Stimulated activated naive CD8-positive, alpha-beta T cell treated with anti-CD3 and anti-CD28 coated beads, Interleukin-15, Interleukin-2, amounts not matched to agents 100 ng/mL and 50 ng/mL, for 24 hours (primary cell): Measurements from ENCODE around the gene B3GNT4.
"Not testable (repeated sequence)": the region's sequence is repeated elsewhere in the genome, so short reads cannot be mapped to it uniquely, and the experiment has no call there.

Experiments
- H3K27ac Mint-ChIP-seq: one replicate; pipeline ENCODE4 v1.8.0; 2021; ENCODE audit warnings: mild to moderate bottlenecking, mixed read lengths
- H3K27me3 Mint-ChIP-seq: one replicate; pipeline ENCODE4 v1.8.0; 2021; ENCODE audit warnings: mixed read lengths
- H3K36me3 Mint-ChIP-seq: one replicate; pipeline ENCODE4 v1.8.0; 2021; ENCODE audit warnings: low read depth, mixed read lengths
- H3K4me1 Mint-ChIP-seq: one replicate; pipeline ENCODE4 v1.8.0; 2021; ENCODE audit warnings: low read depth, mixed read lengths
- H3K4me3 Mint-ChIP-seq: one replicate; pipeline ENCODE4 v1.8.0; 2021; ENCODE audit warnings: mild to moderate bottlenecking, mixed read lengths
- H3K9me3 Mint-ChIP-seq: one replicate; pipeline ENCODE4 v1.8.0; 2021; ENCODE audit warnings: mixed read lengths

Gene B3GNT4

DNA sequence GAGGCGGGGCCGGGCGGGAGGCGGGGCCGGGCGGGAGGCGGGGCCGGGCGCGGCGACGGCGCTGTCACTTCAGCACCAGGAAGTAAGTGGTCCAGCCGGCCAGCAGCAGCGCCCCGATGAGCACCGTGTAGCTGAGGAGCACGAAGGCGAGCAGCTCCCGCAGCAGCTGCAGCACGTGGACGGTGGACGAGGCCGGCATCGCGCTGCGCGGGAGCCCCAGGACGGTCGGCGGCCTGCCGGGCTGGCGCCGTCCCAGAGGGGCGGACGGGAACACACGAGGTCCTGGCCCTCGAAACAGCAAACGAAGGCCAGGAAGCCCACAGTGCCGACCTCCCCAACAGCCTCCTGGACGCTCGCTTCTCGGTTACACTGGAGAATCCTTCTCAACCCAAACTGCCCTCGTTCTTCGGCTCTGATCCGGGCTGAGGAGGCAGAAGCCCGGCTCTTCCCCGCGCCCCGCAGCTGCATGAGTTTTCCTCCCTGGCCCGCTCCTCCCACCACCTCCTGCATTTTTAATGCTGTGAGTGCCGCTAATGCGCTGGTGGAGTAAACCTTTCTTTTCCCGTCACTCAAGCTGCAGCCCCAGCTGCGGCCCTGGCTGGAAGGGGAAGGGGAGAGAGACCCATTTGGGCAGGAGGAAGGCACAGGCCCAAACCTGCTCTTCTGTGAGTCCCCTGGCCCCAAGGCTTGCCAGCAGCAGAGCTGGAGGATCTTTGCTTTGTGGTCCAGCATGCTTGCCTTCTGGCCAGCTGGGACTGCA is 23.0 kb downstream of the B3GNT4 start:
- no peaks in the 10 kb centered on the region for H3K27me3 Mint-ChIP-seq

DNA sequence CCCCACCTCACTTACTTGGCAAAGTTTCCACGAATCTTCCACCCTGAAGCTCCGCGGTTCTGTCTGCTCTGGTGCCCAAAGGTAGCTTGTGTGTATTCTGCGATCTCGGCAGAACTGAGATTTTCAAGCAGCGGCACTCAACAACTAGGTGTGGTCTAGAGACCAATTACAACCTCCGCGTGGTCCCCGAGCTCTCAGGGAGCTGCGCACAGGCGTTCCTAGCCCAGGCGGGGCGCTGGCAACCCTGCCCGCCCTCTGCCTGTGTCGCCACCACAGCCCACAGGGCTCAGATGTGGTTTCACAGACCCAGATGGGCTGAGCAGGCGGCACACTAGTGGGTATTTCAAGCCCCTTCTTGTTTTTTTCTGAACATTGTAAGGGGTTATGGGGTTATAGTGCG is 23.8 kb downstream of the B3GNT4 start:
- Mint-ChIP-seq H3K4me1 (peaks cover 41% of the 10 kb centered on the region), H3K36me3 (peaks cover 29% of the 10 kb centered on the region), H3K27me3 (no peaks in the 10 kb centered on the region), H3K9me3 (no peaks in the 10 kb centered on the region), H3K4me3 (peak overlapping the region; percentile 89), H3K27ac (peak overlapping the region; percentile 60)

More for the DNA sequence above, 23.0 kb downstream of the B3GNT4 start:
- Mint-ChIP-seq H3K4me1 (peaks cover 47% of the 10 kb centered on the region), H3K36me3 (peaks cover 30% of the 10 kb centered on the region), H3K9me3 (no peaks in the 10 kb centered on the region), H3K27ac (no peak overlapping the region), H3K4me3 (peak overlapping the region; percentile 89)

DNA sequence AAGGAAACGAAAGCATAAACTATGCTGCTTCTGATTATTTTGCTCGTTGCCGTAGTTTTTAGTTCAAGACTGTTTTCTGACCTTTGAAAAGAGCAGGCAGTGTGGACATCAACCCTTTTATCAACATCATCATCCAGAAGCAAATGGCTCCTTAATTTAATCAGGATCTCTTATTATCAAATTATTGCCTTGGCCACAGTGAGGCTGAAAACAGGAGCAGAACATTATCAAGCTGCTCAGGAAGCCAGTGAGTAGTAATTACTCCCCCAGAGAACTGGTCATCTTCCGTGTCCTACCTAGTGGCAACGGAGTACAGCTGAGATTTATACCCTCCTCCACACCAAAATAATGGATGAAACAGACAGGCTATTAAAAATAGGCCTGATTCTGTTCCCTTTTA is 24.6 kb downstream of the B3GNT4 start:
- no peak overlapping the region for H3K27ac Mint-ChIP-seq
- H3K4me3 Mint-ChIP-seq, result peak overlapping the region; percentile 47
- peaks cover 31% of the 10 kb centered on the region for H3K36me3 Mint-ChIP-seq
- no peaks in the 10 kb centered on the region for H3K9me3 Mint-ChIP-seq
- peaks cover 37% of the 10 kb centered on the region for H3K4me1 Mint-ChIP-seq
- H3K27me3 Mint-ChIP-seq, result no peaks in the 10 kb centered on the region

DNA sequence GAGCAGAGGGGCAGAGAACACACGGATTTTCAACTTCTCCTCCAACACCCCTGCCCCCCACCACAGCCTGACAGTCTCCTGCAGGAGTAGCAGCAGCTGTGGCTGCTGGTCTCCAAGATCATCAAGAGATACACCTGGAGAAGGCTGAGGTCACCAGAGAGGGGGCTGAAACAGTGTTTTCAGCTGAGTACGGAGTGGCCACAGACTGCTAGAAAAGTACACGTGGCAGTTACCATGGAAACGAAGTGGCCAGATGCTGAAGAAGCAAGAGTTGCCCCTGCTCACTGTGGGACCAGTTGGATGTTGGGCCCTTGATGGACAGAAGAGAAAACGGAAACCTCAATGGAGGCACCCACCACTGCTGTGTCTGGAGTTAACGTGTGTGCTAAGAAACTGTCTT is 27.3 kb downstream of the B3GNT4 start:
- Mint-ChIP-seq H3K27ac (no peak overlapping the region), H3K4me3 (no peak overlapping the region), H3K4me1 (peaks cover 21% of the 10 kb centered on the region), H3K36me3 (peaks cover 36% of the 10 kb centered on the region), H3K9me3 (no peaks in the 10 kb centered on the region), H3K27me3 (no peaks in the 10 kb centered on the region)

DNA sequence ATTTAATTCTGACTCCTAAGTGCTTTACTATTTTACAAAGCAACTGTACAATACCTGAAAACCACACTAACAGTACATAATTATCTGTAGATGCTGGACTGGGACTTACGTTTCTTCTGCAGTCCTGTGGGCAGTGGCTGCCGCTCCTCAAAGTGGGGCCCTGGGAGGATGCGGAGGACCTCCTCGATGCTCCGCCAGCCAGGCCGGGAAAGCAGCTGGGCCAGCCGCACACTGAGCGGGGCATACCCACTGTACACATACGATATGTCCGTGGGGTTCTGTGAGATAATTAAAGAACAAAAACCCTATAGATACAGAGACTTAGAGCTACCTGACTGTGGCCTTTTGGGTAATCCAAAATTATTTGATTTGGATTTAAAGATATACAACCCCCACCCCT is 29.2 kb downstream of the B3GNT4 start:
- H3K36me3 Mint-ChIP-seq, result peaks cover 41% of the 10 kb centered on the region
- H3K27ac Mint-ChIP-seq, result no peak overlapping the region
- no peaks in the 10 kb centered on the region for H3K9me3 Mint-ChIP-seq
- no peak overlapping the region for H3K4me3 Mint-ChIP-seq
- H3K27me3 Mint-ChIP-seq, result no peaks in the 10 kb centered on the region
- peaks cover 7% of the 10 kb centered on the region for H3K4me1 Mint-ChIP-seq

DNA sequence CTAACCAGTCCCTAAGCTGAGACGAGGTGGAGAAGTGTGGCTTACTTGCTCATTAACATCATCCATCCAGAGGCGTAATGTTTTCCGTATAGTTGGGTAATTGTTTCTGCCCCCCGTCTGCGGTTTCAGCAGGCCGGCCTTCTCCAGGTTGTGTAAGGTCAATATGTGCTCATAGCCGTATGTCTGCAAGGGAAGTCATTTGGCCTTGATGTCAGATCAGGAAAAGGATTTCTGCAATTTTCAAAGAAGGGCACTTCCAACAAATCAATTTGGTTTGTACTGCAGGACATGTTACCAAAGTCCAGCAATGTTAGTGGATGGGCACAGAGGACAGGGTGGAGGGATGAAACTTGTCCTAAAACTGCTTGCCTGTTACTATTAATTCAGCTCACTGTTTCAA is 32.2 kb downstream of the B3GNT4 start:
- peaks cover 53% of the 10 kb centered on the region for H3K36me3 Mint-ChIP-seq
- H3K9me3 Mint-ChIP-seq, result no peaks in the 10 kb centered on the region
- H3K27me3 Mint-ChIP-seq, result no peaks in the 10 kb centered on the region
- H3K4me1 Mint-ChIP-seq, result no peaks in the 10 kb centered on the region
- no peak overlapping the region for H3K4me3 Mint-ChIP-seq
- no peak overlapping the region for H3K27ac Mint-ChIP-seq

DNA sequence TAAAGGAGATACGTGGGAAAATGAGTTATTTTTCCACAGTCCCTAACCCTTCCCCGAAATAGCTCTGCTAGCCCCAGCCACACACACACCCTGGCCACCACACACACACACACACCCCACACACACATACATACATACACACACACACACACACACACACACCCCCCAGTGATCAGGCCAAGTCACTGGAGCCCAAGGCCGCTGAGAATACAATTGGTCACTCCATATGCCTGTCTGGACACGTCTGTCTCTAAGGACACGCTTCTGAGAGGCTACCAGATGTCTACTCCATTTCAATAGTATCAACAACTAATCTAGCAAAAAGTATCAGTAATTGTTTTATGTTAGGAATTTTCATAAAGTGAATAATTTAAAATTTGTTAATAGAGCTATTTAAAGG is 35.4 kb downstream of the B3GNT4 start:
- Mint-ChIP-seq H3K36me3 (peaks cover 51% of the 10 kb centered on the region), H3K27me3 (no peaks in the 10 kb centered on the region), H3K4me1 (peaks cover 4% of the 10 kb centered on the region), H3K4me3 (no peak overlapping the region), H3K27ac (no peak overlapping the region), H3K9me3 (no peaks in the 10 kb centered on the region)

DNA sequence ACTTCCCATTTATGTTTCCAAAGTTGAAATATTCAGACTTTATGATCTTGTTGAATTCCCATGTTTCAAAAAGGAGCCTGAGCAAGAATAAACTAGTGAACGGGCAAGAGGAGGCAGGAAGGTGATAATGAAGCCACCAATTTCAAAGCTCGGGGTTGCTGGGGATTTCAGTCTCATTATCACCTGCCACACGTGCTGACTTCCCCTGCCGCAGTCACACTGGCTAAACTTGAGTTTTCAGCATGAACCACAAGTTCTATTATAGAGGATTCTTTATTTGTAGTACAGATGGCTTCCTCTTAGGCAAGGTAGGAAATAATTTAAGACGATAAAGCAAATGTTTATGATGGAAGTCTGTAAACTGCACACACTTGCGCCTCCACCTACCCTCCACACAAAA is 40.5 kb downstream of the B3GNT4 start:
- no peaks in the 10 kb centered on the region for H3K9me3 Mint-ChIP-seq
- peaks cover 21% of the 10 kb centered on the region for H3K4me1 Mint-ChIP-seq
- peak overlapping the region; percentile 58 for H3K4me3 Mint-ChIP-seq
- H3K36me3 Mint-ChIP-seq, result peaks cover 38% of the 10 kb centered on the region
- H3K27ac Mint-ChIP-seq, result peak overlapping the region; percentile 64
- no peaks in the 10 kb centered on the region for H3K27me3 Mint-ChIP-seq

DNA sequence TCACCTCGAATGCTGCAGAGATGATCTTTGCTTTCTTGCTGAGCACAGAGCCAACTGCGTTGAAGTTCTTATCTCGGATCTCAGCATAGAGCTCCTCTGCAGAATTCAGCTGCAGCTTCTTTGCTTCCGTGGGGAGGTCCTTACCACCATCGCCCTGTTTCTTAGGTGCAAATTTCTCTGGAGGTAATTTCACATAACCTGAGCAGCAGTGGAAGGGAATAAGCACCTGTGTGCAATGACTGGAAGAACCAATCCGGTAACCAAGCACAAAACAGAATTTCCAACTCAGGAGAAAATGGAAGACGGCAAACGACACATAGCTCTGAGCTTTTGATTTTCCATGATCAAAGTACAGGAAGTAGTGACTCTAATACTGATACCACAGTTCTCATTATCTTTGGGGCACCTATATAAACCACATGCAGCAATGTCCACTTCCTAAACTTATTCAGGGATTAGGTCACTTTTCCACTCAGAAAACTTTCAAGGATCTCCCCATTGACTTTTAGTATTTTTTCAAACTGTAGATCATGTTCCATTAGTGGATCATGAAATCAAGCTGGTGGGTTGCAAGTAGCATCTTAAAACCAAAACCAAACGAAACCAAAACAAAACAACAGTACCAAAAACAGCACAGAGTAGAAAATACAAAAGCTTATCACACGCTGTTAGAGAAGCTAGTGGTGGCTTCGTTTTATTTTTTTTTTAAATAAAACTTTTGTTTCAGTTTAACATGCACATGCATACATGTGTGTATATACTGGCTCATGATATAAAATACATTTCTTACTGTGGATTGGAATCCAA is 41.3 kb downstream of the B3GNT4 start:
- peaks cover 39% of the 10 kb centered on the region for H3K36me3 Mint-ChIP-seq
- H3K4me3 Mint-ChIP-seq, result peak overlapping the region; percentile 58
- peak overlapping the region; percentile 64 for H3K27ac Mint-ChIP-seq
- H3K27me3 Mint-ChIP-seq, result no peaks in the 10 kb centered on the region
- H3K4me1 Mint-ChIP-seq, result peaks cover 21% of the 10 kb centered on the region
- H3K9me3 Mint-ChIP-seq, result no peaks in the 10 kb centered on the region

DNA sequence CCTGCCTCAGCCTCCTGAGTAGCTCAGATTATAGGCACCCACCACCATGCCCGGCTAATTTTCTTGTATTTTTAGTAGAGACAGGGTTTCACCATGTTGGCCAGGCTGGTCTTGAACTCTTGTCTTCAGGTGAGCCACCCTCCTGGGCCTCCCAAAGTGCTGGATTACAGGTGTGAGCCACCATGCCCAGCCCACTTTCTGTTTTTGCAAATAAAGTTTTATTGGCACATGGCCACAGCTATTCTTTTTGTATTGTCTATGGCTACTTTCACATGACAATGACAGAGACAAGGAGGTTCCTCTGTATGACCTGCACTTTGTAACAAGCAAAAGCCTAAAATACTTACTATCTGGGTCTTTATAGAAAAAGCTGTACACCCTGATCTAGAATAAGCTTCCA is 42.0 kb downstream of the B3GNT4 start:
- H3K4me3 Mint-ChIP-seq, result peak overlapping the region; percentile 24

DNA sequence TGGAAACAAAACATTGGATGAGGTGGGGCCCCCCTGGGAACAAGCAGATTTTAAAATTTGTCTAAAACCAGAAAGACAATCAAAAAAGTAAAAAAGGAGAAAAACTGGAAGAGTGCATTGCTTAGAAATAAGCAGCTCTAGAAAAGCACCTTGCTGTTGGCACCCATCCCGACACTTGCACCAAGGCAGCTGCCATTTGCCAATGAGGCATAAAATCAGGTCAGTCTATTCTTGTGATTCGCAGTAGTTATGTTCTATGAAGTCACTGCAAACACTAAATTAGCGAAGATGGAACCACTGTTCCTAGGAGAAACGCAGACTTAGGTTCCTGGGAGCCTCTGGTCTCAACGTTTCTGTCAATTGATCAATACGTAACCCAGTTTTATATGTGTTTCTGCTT is 46.5 kb downstream of the B3GNT4 start:
- Mint-ChIP-seq H3K36me3 (peaks cover 18% of the 10 kb centered on the region), H3K27ac (no peak overlapping the region), H3K27me3 (no peaks in the 10 kb centered on the region), H3K4me1 (peaks cover 5% of the 10 kb centered on the region), H3K4me3 (no peak overlapping the region), H3K9me3 (no peaks in the 10 kb centered on the region)

More for the DNA sequence above, 42.0 kb downstream of the B3GNT4 start:
- Mint-ChIP-seq H3K4me1 (peaks cover 21% of the 10 kb centered on the region), H3K36me3 (peaks cover 32% of the 10 kb centered on the region), H3K27me3 (no peaks in the 10 kb centered on the region), H3K27ac (peak overlapping the region; percentile 6), H3K9me3 (no peaks in the 10 kb centered on the region)

DNA sequence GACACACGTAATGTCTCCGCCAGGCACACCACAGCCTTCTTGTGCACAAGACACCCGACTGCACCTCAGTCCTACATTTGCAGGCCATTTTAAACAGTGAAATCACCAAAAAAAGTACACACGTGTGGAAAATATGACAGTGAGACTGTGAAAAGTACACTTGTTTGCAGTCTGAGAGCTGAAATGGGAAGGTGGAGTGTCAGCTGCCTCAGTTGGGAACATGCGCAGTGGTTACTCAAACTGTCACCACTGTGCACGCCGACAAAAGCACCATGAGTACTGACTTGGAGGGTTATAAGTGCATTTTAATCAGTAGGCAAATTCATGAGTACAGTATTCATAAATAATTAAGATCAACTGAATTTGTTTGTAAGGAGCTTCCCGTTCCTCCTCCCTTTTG is 47.0 kb downstream of the B3GNT4 start:
- Mint-ChIP-seq H3K9me3 (no peaks in the 10 kb centered on the region), H3K27ac (no peak overlapping the region), H3K36me3 (peaks cover 18% of the 10 kb centered on the region), H3K27me3 (no peaks in the 10 kb centered on the region), H3K4me1 (peaks cover 4% of the 10 kb centered on the region), H3K4me3 (no peak overlapping the region)

DNA sequence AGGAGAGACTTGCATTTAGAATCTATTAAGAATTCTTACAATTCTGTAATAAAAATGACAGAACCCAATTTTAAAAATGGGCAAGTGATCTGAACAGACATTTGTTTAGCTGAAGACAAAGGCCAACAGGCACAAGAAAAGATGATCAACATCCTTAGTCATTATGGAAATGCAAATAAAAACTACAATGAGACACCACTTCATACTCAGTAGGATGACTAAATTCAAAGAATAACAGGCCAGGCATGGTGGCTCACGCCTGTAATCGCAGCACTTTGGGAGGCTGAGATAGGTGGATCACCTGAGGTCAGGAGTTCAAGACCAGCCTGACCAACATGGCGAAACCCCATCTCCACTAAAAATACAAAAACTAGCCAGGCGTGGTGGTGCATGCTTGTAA is 55.0 kb downstream of the B3GNT4 start:
- not testable (repeated sequence) for H3K27ac Mint-ChIP-seq, H3K9me3 Mint-ChIP-seq, H3K4me1 Mint-ChIP-seq, H3K27me3 Mint-ChIP-seq, H3K4me3 Mint-ChIP-seq
- peaks cover 50% of the 10 kb centered on the region for H3K36me3 Mint-ChIP-seq
